GM21367 (cell line): ENCODE data around the gene SLC40A1.

ENCODE experiments used
- ATAC-seq: cut with Tn5 transposase; IDR thresholded peaks from one replicate; pipeline ENCODE4 v1.9.1; 2021; ENCODE audit not compliant: unreplicated experiment

SLC40A1 gene

GRCh38 chr2:189543367-189543766, 37.2 kb downstream of the SLC40A1 start:
- no peak for ATAC-seq

DNA sequence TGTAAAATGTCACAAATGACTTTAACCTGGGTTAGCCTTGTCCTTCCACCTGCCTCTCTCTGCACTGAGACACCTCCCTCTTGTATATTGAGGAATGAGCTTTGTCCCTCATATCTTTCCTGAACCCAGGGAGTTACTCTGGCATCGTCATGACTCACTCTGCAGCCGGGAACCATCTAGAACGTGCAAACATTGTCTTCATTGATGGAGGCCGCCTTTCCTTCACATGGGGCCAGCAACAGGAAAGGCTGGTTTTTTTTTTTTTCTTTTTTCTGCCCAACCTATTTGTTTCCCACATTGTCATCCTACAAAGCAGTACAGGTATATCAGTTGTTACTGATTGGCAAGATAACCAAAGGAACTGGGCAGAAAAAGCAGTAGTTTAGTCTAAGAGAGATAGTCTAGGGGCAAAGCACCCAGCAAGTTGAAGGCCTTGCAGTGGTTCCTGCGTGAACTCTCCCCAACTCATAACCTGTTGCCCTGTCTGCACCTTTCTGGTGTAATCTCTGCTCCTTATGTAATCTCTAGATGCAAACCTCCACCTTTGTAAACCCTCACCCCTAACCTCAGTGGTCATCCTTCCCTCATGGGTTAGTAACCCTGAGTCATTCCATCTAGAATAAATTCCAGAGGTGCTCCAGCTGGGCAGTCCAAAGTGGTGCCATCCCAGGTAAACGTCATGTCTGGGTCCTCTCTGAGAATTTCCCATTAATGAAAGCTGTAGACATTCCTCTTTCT, 38.3 kb downstream of the SLC40A1 start:
- ATAC-seq, result no peak

DNA sequence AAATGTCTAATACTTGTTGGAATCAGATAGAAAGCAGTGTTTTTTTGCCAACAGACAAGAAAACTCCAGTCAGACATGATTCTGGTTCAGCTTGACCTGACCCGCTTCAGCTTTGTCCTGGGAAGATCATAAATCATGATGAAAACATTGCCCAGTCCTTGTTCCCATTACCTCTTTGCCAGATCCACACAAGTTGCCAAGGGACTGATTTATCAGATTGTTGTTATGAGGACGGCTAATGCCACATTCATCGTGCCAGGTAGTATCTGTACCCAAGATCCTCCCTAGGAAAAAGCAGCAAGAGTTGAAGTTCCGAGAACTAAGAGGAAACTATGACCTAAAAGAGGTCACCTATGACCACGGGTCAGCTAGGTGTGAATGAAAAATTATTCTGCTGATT, 39.0 kb downstream of the SLC40A1 start:
- ATAC-seq, result no peak

DNA sequence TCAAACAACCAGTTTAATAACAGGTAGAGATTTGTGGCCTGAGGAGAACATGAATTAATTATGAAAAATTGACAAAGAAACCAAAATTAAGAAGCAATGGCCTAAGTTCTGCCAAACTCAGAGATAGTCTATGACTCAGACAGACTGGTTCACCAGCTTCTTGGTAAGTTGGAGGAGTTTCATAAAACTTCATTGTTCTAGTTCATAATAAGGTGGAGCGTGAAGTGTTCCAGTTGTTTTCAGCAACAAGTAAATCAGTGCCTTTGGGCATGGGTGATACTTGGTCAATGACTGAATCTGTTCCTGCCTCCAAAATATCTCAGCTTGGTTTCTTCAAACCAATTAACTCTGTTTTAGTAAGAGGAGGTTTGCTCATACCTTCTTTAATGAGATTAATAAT, 40.0 kb downstream of the SLC40A1 start:
- ATAC-seq, result no peak

- ATAC-seq, result no peak
These were observed 42.2 kb downstream of the SLC40A1 start for GRCh38 chr2:189538402-189538801.

DNA sequence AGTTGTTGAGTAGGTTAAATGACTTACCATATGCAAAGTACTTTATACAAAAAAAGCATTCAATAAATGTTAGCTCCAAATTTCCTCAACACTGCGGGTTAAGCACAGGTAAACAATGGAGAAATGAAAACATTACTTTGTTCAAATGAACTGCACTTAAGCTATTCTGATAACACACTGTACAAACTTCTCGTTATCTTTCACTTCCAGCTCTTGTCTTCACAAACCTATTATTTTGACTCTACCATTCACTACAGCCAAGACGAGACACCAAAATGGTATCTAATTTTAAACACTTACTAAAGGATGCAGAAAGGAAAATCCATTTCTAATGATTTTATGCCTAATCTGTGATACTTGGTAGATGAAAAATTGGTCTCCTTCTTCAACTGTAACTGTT, 43.8 kb downstream of the SLC40A1 start:
- ATAC-seq, result no peak

DNA sequence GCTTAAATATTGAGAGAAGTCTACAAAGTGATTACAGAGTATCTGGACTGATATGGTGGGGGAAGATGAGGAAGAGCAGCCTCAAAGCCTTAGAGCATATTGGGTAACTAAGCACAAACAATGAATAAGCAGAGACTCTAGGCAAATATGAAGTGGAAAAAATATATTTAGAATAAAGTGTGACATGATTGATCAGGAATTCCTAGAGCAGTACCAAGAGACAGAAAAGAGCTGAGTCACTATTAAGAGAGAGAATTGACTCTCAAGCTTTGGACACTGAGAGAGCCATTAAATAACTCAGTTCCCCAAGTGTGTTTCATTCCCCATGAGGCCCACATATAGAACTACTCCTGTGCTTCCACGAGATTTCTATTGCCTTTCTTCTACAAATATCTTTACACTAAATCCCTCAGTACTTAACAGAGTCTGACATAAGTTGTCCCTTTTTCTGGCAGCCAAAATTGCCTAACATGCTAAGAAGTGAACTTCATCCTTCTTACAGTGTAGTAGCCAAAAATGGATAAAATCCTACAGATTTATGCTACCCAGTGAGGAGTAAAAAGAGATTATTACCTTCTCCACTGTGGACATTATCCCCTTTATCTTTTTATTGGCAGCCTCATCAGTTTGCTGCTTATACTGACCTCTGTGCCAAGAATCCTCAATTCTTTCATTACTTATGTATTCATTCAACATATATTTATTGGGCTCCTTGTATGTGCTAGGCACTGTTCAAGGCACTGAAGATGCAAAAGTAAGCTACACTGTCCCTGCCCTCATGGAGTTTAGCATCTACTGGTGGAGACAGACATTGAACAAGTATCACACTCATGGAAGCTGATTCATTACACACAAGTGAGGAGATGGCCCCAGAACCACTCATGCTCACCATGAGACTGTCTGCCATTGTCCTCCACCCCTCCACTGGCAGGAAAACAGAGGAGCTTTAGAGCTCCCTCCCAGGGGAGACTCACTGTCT, 45.4 kb downstream of the SLC40A1 start:
- no peak for ATAC-seq

- ATAC-seq, result no peak
These were observed 47.1 kb downstream of the SLC40A1 start for GRCh38 chr2:189533288-189534035.

DNA sequence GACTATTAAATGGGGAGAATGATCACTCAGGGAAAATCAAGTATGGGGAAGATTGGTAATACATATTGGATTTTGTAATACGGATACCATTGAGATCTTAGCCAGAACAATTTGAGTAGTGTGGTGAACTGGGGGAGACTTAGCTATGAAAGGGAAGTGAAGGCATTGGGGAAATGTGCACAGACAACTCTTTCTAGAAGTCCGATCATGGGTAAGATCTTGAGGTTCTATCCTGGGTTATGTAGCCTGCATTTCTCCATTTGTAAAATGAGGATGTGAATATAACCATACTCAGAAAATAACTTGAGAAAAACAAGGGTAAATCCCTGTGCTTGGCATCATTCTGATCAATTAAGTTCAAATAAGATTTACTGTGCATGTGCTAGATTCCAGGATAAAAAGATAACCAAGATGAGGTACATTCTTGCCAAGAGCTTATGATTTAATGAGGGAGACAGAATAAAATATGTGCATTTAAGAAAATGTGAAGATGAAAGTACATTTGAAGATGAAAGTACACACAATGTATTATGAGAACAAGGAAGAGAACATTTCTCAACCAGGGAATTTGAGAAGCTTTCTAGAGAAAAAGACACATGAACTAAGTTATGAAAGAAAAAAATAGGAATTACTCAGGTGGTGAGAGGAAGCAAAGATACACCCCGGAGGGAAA, 49.5 kb downstream of the SLC40A1 start:
- no peak for ATAC-seq

DNA sequence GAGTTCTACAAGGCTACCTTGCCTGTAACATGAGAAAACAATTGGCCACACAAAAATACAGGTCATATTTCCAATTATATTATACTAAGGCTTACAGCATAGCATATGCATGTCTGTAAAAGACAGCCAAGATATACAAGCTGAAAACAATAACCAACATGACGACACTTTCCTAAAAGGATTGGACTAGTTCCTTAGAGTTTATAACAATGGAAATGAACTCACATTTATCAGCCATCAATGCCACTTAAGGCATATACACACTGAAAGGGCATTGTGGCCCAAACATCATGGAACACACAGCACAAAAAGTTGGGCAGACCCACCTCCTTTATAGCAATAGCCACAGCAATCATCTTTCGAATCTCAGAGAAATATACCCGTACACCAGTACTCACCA, 52.0 kb downstream of the SLC40A1 start:
- no peak for ATAC-seq

- ATAC-seq, result no peak
These were observed 52.6 kb downstream of the SLC40A1 start for GRCh38 chr2:189527812-189528592.

DNA sequence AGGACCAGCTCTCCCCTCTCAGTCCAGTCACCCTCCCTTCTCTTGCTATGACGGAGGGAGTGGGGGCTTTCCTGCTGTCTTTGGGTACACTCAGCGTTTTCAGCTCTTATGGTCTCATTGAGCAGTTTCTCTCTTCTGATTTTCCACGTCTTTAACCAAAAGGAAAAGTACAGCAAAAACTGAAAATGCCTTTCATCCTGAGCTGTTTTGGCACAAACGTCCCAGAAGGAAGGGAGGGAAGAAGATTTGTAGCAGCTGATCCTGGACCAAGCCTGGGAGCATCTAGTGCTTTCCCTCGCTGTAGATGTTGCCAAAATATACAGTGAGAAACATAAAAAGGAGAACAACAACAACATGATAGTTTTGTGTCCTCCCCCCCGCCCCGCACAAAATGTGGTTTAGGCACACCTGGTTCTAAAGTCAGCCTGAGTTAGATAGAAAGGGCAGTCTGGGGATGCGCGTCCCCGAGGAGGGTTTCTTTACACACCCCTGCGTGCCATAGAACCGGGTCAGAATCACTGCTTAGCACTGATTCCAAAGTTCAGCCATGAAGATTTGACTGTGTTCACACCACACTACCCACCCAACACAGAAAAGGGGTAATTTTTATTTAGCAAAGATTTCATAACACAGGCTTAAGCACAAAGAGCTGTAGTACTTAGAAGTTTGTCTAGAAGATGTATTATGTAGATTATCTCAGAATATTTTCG, 53.4 kb downstream of the SLC40A1 start:
- ATAC-seq, result no peak

GRCh38 chr2:189526241-189526640, 54.3 kb downstream of the SLC40A1 start:
- no peak for ATAC-seq

GRCh38 chr2:189524746-189525145, 55.8 kb downstream of the SLC40A1 start:
- ATAC-seq, result no peak

- no peak for ATAC-seq
These were observed 58.0 kb downstream of the SLC40A1 start for GRCh38 chr2:189522435-189523151.

GRCh38 chr2:189521699-189522434, 58.7 kb downstream of the SLC40A1 start:
- no peak for ATAC-seq

DNA sequence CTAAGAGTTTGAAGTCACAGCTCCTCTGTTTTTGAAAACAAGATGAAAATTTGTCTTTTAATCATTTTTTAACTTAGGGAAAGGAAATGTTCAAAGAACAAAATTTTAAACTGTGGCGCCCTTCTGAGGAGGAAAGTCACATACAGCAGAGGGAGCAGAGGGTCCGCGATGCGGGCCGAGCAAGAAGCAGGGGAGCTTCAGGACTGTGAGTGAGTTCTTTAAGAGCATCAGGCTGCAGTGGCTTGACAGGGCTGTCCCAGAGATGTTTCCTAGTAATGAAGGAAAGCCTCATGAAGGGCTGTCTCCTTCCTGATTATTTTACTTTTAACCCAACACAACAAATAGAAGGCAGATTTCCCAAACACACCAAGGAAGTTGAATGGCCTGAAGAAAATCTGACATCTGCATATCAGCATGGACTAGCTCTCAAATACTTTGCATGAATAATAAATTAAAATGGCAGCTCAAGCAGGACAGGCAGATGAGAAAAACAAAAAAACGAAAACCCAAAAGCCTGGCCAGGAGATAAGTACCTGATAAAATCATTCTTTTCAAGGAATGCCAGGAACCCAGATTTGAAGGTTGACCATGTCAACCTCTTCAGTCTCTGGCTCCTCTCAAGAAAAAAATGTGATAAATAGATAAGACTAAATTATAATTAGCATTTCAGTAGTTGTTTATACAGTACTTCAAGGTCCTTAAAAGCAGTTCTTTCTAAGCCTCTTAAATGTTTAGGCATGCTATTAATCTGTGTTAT, 60.8 kb downstream of the SLC40A1 start:
- no peak for ATAC-seq
